Skin epidermis (tissue), 12 donors: ENCODE measurements around the gene INPP4B.

Experiments
- H3K27ac ChIP-seq, 21 experiments: fragments of 200-600 bp; sonication (generic) in 11 of 21; one replicate each; pipeline ENCODE4 v1.5.0; 2020; ENCODE audit warnings: mild to moderate bottlenecking in 3 of 21, inconsistent platforms in 2 of 21, moderate library complexity in 2 of 21
- H3K4me3 ChIP-seq, 7 experiments: fragments of 200-600 bp; sonication (generic) in 2 of 7; one replicate each; pipeline ENCODE4 v1.5.0; 2020; ENCODE audit warnings: inconsistent platforms in 2 of 7, mild to moderate bottlenecking in 2 of 7, moderate library complexity in 1 of 7

INPP4B gene

DNA sequence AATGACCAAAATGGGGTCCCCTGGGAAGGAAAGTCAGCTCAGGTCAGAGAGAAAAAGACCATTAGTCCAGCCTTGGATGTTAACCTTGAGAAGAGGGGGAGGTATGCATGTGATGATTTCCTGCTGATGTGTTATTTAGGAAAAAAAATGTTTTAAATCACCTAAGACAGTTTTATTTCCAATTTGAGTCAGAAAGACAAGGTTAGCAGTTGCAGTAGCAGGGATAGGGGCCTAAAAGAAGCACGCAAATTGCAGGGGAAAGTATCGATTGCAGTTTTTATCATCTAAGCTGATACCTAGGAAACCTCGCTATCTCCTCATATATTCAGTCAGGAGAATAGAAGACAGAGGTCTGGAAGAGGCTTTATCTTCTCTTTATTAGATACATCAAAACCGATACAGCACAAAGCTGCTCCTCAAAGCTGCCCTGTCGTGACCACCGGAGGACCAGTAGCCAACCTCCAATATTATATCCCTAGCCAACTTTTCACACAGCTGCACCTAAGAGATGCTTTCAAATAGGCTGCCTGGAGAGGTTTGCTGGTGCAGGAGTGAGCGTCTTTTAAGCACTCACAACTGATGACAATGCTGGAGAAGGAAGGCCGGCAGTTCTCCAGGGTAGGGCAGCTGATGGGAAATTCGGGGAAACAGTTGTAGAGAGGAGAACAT lies 289.4 kb downstream of the INPP4B start:
- H3K4me3 ChIP-seq, result no peak overlapping the region
- peak overlapping the region in 1 of 21 experiments; percentile 43 for H3K27ac ChIP-seq

DNA sequence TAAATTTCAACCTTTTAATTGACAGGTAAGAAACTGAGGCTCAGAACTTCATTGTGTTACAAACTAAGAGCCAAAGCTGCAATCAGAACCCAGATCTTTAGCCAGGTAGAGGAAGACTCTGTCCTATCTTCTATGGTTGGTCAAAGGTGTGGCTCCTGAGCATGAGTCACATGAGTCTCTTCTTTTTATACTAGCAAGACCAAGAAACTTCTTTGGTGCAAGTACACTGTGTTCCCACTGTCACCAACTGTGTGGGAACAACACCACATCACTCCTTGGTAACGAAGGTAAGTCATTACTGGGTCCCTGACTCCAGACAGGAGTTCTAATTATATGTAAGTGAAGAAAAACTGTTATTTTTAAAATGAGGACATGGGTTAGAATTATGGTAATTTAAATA lies 290.1 kb downstream of the INPP4B start:
- Histone ChIP-seq H3K27ac (no peak overlapping the region), H3K4me3 (no peak overlapping the region)

DNA sequence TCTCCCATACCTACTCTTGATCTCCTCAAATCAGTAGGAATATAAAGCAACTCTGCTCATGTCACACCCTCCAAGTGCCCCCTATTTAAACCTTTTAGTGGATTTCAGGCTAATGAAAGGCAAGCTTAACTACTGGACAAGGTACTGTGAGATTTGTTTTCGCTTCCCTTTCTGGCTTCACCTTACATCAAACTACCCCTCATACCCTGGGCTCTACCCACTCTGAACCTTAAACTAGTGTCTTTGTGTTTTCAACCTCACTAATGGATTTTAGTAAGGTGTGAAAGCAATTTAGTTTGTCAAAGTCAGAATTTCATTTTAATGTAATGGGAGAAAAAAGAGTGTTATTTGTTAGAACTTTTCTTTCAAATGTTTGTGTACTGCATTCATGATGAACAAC lies 291.7 kb downstream of the INPP4B start:
- no peak overlapping the region for H3K27ac ChIP-seq
- no peak overlapping the region for H3K4me3 ChIP-seq

DNA sequence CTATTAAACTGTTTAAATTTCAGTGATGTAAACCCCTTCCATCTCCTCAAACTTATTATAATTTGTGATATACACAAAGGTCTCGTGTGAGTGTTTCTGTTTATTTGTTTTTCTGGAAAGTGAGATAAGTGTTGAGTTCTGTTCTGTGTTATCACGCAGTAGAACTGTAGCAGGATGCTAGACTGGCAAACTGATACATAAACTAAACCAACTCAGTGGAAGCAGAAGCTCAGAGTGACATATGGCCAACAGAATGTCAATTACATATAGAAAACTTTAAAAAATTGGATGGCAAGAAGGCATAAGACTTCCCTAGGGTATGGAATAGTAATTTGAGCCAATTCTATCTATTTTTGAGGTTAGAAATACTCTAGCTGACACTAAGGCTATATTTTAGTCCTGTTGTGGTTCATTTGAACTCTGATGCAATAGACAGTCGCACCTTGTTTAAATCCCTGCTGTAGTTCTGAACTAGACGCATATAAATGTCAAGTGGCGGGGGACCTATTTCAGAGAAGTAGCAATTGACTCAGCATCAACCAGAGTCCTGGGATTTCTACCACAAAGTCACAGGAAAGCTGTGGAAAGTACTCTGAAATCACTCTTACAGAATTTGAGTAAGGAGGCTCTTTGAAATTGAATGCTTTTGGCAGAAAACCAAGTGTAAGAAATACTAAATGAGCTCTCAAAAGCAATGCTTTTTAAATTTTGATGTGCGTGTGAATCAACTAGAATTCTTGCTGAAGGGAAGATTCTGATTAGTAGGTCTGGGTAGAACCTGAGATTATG lies 294.4 kb downstream of the INPP4B start:
- Histone ChIP-seq H3K4me3 (no peak overlapping the region), H3K27ac (peak overlapping the region in 1 of 21 experiments; percentile 16)

DNA sequence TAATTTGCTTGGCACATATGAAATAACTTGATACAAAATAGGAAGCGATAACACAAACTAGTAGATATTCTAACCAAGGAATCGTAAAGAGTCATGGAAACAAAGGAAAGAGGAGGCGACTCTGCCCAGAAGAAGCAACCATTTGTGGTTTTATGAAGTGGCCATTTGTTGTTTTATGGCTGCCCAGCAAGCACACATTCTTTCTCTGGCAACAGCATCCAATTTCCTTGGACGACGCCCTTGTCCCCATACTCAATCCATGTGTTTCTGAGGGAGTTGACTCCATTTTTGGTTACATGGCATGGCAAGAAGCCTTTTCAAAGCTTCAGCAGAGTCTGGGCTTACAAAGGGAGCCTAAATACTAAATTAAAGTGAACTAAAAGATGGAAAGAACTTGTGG lies 295.1 kb downstream of the INPP4B start:
- H3K27ac ChIP-seq, result peak overlapping the region in 2 of 21 experiments; percentile 16 to 30
- no peak overlapping the region for H3K4me3 ChIP-seq

DNA sequence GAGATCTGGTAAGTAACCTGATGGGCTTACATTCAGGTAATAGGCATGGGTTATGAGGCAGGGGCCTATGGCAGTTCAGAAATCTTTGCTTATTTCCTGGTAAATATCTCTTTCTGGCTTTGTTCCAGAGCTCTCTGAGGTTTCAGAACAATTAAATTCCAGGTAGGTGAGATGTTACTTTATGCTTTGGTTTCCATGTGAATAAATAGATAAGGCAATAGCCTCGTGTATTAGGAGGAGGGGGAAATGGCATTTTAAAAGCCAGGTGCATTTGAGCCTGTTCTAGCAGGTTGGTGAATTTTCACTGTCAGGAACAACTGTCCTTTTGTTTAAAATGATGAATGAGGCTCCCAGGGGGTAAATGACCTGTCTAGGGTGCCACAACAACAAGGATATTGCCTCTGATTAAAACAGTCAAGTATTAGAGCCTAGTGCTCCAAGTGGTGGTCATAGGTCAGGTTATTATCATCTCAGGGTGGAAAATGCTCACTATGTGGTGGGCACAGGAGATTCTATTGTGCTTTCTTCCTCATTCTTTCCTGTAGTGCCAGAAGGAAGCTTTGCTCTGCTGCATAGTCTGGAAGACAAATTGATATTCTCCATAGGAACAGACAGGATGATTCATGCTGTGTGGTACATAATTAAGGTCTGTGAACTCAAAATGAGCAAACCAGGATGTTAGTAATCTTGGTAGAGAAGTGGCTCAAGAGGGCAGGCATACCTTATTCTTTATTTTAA lies 296.2 kb downstream of the INPP4B start:
- Histone ChIP-seq H3K27ac (peak overlapping the region in 6 of 21 experiments; percentile 7 to 69 (median 50)), H3K4me3 (no peak overlapping the region)

DNA sequence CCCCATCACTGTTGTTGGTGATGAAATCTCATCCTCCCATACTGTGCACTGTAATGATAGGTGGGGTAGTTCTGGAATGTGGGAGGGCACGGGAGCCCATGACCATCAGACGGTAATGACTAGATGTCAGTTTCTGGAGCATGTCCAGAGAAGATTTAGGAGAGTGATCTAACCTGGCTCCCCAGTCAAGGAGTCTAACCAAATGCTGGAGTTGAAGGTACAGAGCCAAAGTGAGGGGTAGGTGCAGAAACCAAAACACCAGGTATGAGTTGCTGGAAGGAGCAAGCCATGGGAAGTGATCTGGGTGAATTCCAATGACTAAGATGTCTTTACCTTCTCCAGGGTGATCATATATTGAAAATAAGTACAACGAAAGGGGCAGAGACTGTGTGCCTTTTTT lies 296.9 kb downstream of the INPP4B start:
- no peak overlapping the region for H3K4me3 ChIP-seq
- H3K27ac ChIP-seq, result peak overlapping the region in 5 of 21 experiments; percentile 27 to 69 (median 55)

DNA sequence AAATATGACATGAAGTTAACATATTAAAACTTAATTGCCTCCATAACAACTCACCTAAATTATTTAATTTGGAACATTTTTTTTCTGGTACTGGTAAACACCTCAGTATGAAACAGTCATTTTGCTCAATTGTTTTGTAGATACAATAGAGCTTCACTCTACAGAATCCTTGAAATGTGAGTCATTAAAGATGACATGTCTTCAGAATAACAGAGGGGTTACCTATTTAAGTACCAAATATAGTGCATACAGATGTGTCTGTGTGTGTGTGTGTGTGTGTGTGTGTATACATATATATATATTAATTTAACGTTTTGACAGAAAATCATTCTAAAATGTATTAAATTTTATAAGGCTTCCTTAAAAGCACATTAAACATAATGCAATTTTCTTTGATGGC lies 297.6 kb downstream of the INPP4B start:
- Histone ChIP-seq H3K4me3 (no peak overlapping the region), H3K27ac (no peak overlapping the region)

DNA sequence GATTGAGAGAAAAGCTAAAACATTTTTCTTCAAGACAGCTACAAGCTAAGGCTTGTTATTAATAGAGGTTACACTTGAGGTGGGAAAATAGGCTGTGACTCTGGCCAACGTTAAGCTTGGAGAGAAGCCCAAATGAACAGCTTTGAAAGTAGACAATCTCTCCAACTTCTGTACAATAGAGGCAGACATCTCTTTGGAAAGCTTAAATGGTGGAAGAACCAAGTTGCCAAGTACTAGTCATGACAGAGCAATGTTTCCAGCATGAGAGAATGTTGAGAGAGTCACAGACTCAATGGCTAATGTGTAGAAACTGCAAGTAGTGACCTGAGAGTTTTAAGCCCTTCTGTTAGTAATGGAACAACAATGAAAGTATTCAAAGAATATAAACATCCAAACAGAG lies 298.1 kb downstream of the INPP4B start:
- Histone ChIP-seq H3K27ac (no peak overlapping the region), H3K4me3 (no peak overlapping the region)

DNA sequence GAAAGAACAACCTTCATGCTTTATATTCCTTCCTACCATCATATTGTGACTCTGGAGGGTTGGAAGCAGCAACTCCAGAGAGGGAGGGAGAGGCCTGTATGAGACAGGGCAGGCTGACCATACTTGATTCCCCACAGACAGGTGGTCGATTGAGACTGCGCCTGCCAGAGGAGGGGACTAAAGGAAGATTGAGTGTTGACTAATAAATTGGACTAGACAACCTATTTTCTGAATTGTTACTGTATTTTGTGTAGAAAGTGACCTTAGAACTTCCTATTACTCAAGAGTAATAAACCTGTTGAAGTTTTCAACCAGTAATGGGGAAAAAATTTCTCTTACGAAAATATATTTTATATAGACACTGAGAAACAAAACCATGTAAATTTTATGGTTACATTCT lies 301.5 kb downstream of the INPP4B start:
- Histone ChIP-seq H3K4me3 (no peak overlapping the region), H3K27ac (no peak overlapping the region)

DNA sequence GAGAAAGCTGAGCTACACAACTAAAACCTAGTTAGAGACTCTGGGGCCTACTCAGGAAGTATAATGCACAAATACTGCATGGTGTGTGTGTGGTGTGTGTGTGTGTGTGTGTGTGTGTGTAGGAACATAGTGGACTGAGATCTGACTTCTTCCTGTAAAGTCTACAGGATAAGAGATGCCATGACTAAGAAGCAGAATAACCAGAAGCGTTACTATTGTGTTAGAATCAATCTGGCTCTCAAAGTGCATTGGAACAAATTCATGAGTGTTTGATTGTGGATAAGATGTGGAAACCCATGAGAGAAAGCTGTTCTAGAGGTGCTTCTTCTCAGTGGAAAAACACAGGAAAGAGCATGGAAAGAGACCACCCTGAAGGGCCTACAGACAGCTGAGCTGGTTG lies 302.1 kb downstream of the INPP4B start:
- H3K27ac ChIP-seq, result no peak overlapping the region
- H3K4me3 ChIP-seq, result no peak overlapping the region

DNA sequence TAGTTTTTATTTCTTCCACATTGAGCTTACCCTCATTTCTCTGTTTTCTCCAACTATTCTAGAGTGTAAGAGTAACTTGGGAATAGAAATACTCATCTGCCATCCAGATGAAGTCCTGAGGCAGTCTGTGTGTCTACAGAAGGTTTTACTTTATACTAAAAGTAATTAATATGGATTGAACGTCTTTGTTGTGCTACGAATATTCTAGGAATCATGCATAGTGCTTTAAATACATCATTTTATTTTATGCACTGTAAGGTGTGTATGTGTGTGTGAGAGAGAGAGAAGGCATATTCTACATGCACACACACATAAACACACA lies 305.7 kb downstream of the INPP4B start:
- Histone ChIP-seq H3K4me3 (no peak overlapping the region), H3K27ac (no peak overlapping the region)

DNA sequence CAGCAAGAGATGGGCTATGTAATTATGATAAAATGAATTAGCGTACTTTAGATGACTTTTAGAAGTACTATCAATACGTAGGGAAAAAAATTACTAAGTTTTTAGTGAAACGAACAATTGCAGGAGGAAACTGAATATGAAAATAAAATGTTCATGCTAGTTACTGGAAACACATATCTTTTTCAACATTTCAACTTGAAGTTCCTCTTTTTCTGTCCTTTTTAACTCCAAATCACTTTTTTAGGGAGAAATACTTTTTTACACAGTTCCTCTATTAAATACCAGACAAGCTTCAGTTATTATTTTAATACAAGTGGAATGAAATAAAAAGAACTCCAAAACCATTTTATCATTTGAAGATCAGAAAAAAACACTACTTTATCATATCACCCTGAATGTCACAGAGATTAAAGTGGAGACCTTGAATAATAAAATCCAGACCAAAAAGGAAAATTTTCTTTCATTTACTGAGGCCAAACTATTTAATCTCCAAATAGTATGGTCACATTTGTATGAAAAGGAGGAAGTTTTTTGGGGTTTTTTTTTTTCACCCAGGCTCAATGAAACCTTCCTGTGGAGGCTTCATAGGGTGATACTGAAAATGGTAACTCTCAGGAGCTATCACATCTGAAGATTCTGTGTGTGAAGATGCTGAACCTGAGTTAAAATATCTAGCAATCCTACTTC lies 306.2 kb downstream of the INPP4B start:
- no peak overlapping the region for H3K4me3 ChIP-seq
- H3K27ac ChIP-seq, result peak overlapping the region in 1 of 21 experiments; percentile 13

DNA sequence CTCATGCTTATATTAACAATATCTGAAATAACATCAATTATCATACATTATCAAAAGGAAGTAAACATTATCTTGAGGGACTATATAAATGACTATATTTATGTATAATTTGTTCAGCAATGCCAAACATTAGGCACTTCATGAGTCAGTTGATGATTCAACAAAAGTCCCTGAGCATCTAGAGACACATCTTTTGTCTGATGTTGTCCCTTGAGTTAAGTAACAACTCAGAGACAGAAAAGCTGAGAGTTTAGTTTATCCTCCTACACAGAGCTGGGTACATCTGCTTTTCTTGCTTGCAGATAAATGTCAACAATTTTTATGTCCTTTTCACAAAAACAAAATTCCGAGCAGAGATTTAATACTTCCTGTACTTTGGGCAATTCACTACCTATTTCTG lies 311.1 kb downstream of the INPP4B start:
- H3K4me3 ChIP-seq, result no peak overlapping the region
- no peak overlapping the region for H3K27ac ChIP-seq

DNA sequence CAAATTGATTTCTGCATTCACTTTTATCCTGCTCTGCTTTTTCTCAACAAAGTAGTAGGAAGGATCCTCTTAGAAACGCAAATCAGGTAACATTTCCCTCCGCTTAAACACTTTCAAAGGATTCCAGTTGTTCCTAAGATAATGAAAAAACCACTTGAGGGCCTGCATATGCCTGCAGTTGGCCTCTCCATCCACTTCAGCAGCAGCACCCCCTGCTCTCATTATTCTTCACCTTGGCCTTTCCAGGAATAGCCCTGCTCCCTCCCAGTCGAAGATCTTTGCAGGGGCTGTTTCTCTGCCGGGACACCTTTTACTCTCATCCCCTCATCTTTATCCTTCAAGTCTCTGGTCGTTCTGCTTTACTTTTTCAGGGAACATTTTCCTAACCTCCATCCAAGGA lies 314.0 kb downstream of the INPP4B start:
- H3K4me3 ChIP-seq, result no peak overlapping the region
- H3K27ac ChIP-seq, result no peak overlapping the region

DNA sequence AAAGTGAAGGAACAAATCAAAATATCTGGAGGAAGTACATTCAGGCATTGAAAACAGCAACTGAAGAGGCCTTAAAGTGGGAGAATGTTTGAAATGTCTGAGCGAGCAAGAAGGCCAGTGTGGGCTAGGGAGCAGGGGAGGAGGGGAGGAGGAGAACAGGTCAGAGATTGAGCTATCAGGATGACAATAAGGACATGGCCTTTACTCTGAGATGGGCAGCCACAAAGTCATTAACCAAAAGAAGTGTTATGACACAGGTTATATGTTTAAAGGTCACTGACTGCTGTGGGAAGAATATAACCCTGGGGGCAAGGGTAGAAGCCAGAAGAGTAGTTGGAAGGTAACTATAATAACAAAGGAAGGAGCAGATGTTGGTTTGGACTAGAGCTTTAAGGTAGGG lies 315.4 kb downstream of the INPP4B start:
- H3K4me3 ChIP-seq, result no peak overlapping the region
- H3K27ac ChIP-seq, result no peak overlapping the region

DNA sequence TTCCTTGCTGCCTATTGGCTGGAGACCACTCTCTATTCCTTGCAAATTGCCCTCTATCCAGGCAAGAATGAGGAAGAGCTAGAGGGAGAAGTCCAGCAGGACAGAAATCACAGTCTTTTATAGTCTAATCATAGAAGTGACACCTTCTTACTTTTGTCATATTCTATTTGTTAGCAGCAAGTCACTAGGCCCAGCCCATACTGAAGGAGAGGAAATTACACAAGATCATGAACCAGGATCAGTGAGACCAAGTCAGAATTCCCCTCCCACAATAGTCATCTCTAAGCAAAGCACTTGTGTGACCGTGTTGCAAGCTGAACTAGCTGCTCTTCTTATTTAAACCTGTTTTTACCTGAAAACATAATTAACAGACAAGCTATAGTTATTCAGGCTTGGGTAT lies 317.7 kb downstream of the INPP4B start:
- Histone ChIP-seq H3K27ac (no peak overlapping the region), H3K4me3 (no peak overlapping the region)

DNA sequence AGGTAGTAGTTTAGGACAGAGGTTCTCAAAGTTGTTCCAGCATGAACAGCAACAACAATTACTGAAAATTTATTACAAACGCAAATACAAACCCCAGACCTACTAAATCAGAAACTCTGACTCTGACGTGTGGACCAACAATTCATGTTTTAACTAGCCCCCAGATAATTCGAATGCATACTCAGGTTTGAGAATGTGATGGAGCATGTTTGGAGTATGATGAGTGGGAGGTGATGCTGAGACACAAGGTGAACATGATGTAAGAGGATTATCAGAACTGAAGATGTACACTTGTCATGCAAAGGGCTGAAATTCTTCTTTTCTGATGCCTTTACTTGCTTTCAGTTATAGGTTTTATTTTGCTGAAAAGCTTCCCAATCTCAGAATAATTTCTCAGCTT lies 323.0 kb downstream of the INPP4B start:
- Histone ChIP-seq H3K4me3 (no peak overlapping the region), H3K27ac (no peak overlapping the region)

DNA sequence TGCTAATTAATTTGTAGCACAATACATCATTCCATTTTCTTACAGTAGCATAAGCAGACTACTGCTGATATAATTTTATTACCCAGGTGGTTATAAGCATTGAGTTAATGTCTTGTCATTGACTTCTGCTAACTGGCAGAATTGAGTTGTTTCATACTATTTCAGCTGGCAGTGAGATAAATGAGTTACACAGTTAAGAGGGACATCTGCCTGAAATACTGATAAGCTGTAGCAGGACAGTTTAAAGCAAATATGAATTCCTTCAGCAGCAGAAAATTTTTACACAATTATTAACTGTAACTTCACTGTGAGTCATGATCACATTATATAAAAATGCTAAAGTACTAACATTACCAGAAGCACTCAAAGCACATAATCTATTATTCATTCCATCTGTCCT lies 326.8 kb downstream of the INPP4B start:
- no peak overlapping the region for H3K27ac ChIP-seq

More for the DNA sequence above, 326.8 kb downstream of the INPP4B start:
- no peak overlapping the region for H3K4me3 ChIP-seq
